ENCODE results near the gene MR1.

- TF ChIP-seq CTCF (IDR thresholded peaks at IDR 0.05) (no peak), POLR2A (IDR thresholded peaks at IDR 0.05) (no peak)
These were observed 39.5 kb upstream of the MR1 start for GRCh38 chr1:180994262-180994661.

Data from stomach (tissue), 4 donors.